Globus pallidus (tissue), 1 donor: ENCODE results near the gene ZC3H12A.

ENCODE experiments used
- DNase-seq: peaks from one replicate; pipeline ENCODE4 v3.0.0-alpha.2; 2015; ENCODE audit warnings: low spot score

Gene ZC3H12A

DNA sequence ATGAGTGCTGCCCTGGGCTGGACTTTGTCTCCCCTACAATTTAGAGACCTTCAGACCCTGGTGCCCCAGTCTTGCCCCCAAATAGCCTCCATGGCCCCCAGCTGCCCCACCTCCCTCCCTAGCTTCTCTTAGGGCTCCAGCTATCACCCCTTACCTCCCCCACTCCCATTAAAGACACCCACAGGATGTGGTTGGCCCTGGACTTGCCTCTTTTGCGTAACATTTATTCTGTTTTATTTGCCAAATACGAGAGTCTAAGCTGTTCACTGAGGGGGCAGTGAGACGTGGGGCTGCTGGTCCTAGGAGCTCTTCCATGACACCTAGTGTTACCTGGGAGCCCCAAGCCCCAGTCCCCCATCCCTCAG is 4.5 kb downstream of the ZC3H12A start:
- no peak for DNase-seq

GRCh38 chr1:37479255-37480124 is 5.1 kb downstream of the ZC3H12A start:
- DNase-seq = no peak

GRCh38 chr1:37480125-37480466 is 5.7 kb downstream of the ZC3H12A start:
- no peak for DNase-seq

DNA sequence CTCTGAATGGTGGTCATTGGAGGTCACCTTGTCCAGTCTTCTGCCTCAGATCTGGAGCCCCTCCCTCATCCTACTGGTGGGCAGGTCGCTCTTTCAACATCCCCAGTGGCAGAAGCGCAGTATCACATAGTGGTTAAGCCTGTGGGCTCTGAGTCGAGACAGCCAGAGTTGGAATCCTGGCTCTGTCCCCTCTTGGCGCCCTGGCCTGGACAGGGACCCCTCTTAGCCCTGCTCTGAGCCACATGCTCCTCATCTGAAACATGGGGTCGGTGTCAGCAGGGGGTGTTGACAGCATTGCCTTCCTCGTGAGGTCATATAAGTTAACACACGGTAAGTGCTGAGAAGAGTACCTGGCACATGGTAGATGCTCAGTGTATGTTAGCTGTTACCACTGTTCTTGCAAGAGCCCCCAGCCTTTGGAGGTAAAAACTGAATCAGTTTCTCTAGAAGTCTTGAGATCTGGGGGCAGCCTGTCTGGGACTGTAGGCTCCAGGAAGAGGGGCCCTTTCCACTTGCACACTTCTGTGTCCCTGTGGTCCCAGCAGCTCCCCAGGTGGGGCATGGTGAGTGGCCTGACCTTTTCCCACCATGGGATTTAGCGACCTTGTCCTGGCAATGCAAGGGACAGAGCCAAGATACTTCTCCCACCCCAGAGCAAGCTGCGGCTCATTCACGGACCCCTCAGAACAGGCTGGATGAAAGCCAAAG is 6.4 kb downstream of the ZC3H12A start:
- DNase-seq = no peak

DNA sequence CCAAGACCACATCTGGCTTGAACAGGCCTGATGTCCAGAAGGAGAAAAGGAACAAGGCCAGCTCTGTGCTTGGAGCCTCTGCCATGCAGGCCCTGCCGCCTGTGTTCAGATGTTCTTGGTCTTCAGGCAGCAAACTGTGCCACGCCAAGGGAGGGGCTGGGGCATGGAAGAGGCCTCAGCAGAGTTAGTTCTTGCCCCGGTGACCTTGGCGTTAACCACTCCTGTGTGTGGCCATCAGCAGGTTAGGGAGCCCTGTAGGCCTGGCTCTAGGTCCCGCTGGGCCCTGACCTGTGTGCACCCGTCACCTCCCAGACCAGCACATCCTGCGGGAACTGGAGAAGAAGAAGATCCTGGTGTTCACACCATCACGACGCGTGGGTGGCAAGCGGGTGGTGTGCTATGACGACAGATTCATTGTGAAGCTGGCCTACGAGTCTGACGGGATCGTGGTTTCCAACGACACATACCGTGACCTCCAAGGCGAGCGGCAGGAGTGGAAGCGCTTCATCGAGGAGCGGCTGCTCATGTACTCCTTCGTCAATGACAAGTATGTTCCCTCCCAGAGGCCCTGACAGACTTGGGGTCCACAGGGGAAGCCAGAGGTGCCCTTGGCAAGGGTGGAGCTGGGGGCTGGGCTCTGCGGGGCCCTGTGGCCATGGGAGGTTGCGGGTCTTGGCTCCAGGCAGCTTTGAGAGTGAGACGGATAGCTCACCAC is 7.1 kb downstream of the ZC3H12A start:
- no peak for DNase-seq

GRCh38 chr1:37482004-37482785 is 7.8 kb downstream of the ZC3H12A start:
- no peak for DNase-seq

DNA sequence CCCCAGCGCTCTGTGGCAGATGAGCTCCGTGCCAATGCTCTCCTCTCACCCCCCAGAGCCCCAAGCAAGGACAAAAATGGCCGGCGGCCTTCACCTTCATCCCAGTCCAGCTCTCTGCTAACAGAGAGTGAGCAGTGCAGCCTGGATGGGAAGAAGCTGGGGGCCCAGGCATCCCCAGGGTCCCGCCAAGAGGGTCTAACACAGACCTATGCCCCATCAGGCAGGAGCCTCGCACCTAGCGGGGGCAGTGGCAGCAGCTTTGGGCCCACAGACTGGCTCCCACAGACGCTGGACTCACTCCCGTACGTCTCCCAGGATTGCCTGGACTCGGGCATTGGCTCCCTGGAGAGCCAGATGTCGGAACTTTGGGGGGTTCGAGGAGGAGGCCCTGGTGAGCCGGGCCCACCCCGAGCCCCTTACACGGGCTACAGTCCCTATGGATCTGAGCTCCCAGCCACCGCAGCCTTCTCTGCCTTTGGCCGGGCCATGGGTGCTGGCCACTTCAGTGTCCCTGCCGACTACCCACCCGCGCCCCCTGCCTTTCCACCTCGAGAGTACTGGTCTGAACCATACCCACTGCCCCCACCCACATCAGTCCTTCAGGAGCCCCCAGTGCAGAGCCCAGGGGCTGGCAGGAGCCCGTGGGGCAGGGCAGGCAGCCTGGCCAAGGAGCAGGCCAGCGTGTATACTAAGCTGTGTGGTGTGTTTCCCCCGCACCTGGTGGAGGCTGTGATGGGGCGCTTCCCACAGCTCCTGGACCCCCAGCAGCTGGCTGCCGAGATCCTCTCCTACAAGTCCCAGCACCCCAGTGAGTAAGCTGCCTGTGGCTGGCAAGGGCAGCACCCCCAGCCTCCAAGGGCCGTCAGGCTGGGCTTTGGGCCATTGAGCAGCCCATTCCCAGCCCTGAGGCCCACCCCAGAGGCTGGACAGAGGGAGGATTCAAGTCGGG is 8.7 kb downstream of the ZC3H12A start:
- DNase-seq = no peak

- no peak for DNase-seq
Measured at GRCh38 chr1:37483785-37484184, 9.4 kb downstream of the ZC3H12A start.

DNA sequence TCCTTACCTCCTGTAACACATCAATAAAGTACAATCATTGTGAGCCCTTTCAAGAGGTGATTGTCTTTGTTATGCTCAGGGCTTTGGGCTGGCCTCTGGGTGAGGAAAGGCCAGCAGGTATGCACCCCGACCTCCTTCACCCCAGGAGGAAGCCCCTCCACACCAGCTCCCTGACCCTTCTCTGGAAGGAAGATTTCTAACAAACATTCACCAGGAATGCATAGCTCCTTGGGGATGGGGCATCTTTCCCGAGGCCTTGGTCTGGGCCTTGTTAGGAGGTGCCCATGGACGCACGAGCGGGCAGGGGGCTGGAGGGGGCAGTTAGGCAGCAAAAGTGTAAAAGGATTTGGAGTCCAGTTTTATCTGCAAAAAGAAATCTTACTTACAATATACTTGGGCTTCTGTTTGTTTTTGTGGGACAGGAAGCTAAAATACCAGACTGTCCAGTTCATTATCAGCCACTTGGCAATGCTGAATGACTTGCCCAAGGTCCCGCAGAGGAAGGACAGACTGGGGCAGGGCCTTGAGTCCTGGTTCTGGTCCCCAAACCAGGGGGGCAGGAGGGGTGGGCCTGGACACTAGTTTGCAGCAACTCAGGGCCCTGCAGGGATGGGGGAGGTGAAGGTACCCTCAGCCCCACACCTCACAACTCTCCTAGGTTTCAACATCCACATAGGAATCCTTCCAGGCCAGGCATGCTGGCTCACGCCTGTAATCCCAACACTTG is 10.1 kb downstream of the ZC3H12A start:
- no peak for DNase-seq

DNA sequence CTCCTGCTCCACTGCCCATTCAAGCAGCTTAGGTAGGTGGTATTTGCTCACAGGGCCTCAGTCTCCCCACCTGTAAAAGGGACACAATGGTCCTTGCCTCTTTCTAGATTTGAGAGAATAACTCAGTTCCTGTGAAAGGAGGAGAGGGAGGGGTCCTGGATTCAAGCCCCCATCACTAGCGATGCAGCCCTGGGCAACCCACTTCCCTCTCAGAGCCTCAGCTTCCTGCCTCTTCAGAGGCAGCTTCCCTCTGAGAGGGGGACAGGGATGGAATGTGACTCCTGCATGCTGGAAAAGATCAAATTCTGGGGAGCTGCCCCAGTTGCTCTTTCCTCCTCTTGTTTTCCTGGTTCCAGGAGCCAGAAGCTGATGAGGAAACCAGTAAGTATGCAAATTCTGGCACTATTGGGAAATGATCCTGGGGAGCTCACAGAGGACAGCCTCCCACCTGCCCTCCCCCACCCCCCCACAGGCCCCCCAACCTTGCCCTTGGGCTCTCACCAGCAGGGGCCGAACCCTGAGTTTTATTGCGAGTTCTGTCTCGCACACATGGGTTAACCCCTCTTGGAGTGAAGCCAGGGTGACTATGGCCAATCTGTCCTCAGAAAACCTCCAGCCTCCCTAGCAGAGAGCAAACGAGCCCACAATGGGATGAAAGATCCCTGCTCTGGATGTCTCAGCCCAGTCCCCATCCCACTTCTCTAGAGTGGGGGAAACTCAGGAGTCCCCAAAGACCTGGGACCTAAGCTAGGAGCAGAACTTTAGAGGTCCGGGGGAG is 11.7 kb downstream of the ZC3H12A start:
- no peak for DNase-seq

DNA sequence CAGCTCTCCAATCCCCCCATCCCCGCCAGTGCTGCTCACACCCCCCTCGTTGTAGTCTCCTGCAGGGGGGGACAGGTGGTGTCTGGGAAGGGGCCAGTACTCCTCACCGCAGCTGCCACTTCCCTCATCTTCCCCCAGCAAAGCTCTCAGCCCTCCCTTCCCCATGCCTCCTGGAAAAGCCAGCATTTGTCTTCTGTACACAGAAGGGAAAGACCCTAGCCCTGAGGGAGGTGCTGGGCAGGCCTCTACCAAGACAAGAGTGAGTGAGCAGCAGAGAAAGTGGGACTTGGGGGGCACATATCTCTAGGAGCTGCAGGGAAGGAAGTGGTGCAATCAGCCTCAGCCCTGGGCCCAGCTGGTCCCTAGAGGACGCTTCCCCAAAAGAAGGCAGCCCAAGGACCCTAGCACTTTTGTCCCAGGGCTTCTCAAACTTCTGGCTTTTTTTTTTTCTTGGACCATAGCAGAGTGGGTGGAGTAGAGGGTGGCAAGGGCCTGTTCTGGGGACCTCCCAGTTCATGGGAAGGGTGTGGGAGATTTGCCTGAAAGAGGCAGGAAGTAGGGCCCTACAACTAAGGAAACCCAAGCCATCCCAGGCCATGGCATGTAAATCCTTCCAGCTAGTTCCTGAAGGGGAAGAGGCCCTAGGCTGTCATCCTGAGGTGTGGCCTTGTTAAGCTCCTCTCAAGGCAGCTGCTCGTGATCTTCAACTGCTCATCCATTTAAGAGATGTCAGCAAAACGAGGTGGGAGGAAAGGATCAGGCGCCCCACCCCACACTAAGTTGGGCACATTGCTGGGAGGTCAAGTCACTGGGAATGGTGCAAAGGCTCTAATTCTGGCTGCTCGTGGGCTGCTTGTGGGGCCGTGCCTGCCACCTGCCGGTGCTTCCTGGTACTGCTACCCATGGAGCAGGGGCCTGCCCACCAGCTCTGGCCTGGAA is 12.6 kb downstream of the ZC3H12A start:
- peak; percentile 57 for DNase-seq

- no peak for DNase-seq
Measured at GRCh38 chr1:37487619-37487984, 13.2 kb downstream of the ZC3H12A start.

- no peak for DNase-seq
Measured at GRCh38 chr1:37493336-37494098, 19.1 kb downstream of the ZC3H12A start.

- no peak for DNase-seq
Measured at GRCh38 chr1:37495875-37496274, 21.5 kb downstream of the ZC3H12A start.

GRCh38 chr1:37497832-37498231 is 23.5 kb downstream of the ZC3H12A start:
- no peak for DNase-seq

GRCh38 chr1:37498872-37499617 is 24.7 kb downstream of the ZC3H12A start:
- peak; percentile 52 for DNase-seq

DNA sequence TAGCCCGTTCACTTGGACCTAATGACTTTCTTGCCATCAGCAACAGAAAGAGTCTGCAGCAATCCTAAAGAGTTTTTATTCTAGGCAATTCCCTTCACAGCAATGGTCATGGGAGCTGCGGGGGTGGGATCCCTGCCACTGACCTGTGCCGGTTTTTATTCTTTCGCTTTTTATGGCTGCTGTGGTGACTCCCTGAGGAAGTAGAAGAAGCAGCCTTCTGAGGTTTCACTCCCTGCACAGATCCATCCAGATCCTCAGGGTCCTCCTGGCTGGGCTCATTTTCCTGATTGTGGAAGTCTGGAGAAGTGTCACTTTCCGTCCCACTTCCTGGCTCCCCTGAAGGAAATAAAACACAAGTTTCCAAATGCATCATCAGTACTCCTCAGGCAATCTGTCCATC is 27.3 kb downstream of the ZC3H12A start:
- no peak for DNase-seq
